GM12878 (cell line): ENCODE measurements around the gene IL22RA2. TPM values are rescaled to one million over a fixed set of nuclear protein-coding genes. Genes with fewer than 3 reads are reported as not detected.

Experiments
- ATAC-seq: fragments of 200-7000 bp; cut with Tn5 transposase; 3 replicates; pipeline ENCODE4 v1.9.1; 2020; ENCODE audit warnings: mild to moderate bottlenecking, moderate library complexity
- BruUV-seq: library from RNA; stranded (reverse); fragments of 400-500 nt; replicated peaks from 2 replicates; lab custom pipeline; 2021; lab: Mats Ljungman, UMichigan
- CTCF ChIA-PET: fragments of 300-600 bp; sonication (Branson Sonifier 250); formaldehyde crosslinking; extraction: SDS; loops from one replicate; lab custom pipeline; 2021; ENCODE audit warnings: inconsistent platforms; lab: Yijun Ruan, JAX
- POLR2A ChIA-PET: fragments of 350-600 bp; formaldehyde crosslinking; extraction: SDS; loops from one replicate; lab custom pipeline; 2021; ENCODE audit warnings: inconsistent platforms; lab: Charles Lee
- RAD21 ChIA-PET: fragments of 300-600 bp; sonication (Branson Sonifier 250); formaldehyde crosslinking; loops from one replicate; lab custom pipeline; 2023; ENCODE audit warnings: antibody characterized with exemption; ENCODE audit not compliant: unreplicated experiment; lab: Charles Lee
- SMC1A ChIA-PET: fragments of 300-600 bp; sonication (Branson Sonifier 250); formaldehyde crosslinking; loops from one replicate; lab custom pipeline; 2023; ENCODE audit not compliant: unreplicated experiment, uncharacterized antibody; lab: Charles Lee
- DNase-seq: peaks from one replicate; pipeline ENCODE4 v3.0.0-alpha.2; 2011; ENCODE audit warnings: low read depth, low spot score
- FAIRE-seq: peaks from 3 replicates; lab custom pipeline; 2011; peaks lifted over from hg19 to GRCh38; lab: Jason Lieb, UNC
- H2AFZ ChIP-seq: 2 replicates; pipeline ENCODE4 v1.6.0; 2011; ENCODE audit warnings: low read depth, low read length, control low read depth; ENCODE audit not compliant: control insufficient read depth
- H3K27ac ChIP-seq: 2 replicates; pipeline ENCODE4 v1.5.1; 2011; ENCODE audit warnings: control low read depth; ENCODE audit not compliant: control insufficient read depth, insufficient read depth
- H3K27me3 ChIP-seq, 2 experiments: replicated peaks in 1 of 2; 2 replicates each; pipeline versions ENCODE4 v1.6.0 to v1.6.1; 2011; ENCODE audit warnings: low read length in 1 of 2; ENCODE audit not compliant: control insufficient read depth in 2 of 2, insufficient read depth in 2 of 2
- H3K36me3 ChIP-seq, 2 experiments: 2 replicates each; pipeline ENCODE4 v1.5.1; 2011; ENCODE audit warnings: low read length in 1 of 2; ENCODE audit not compliant: control insufficient read depth in 2 of 2, insufficient read depth in 2 of 2
- H3K4me1 ChIP-seq: 2 replicates; pipeline ENCODE4 v1.6.1; 2011; ENCODE audit warnings: mild to moderate bottlenecking, low read length, moderate library complexity, mixed read lengths; ENCODE audit not compliant: control insufficient read depth, insufficient read depth
- H3K4me2 ChIP-seq: 2 replicates; pipeline ENCODE4 v1.6.0; 2011; ENCODE audit warnings: control low read depth; ENCODE audit not compliant: control insufficient read depth, insufficient read depth
- H3K4me3 ChIP-seq: fragments of 200-600 bp; sonication (generic); 2 replicates; pipeline ENCODE4 v1.5.1; 2016
- H3K79me2 ChIP-seq: 2 replicates; pipeline ENCODE4 v1.6.0; 2011; ENCODE audit warnings: low read length; ENCODE audit not compliant: control insufficient read depth, insufficient read depth
- H3K9ac ChIP-seq: 2 replicates; pipeline ENCODE4 v1.8.0; 2011; ENCODE audit warnings: low read length, control low read depth, mixed read lengths; ENCODE audit not compliant: control insufficient read depth, insufficient read depth
- H3K9me3 ChIP-seq: replicated peaks from 3 replicates; pipeline ENCODE4 v1.5.1; 2011; ENCODE audit warnings: mild to moderate bottlenecking, low read length; ENCODE audit not compliant: control insufficient read depth, insufficient read depth
- H4K20me1 ChIP-seq: 2 replicates; pipeline ENCODE4 v1.6.0; 2011; ENCODE audit not compliant: control insufficient read depth, insufficient read depth
- IKZF2 ChIP-seq, 2 experiments: fragments of 450-650 bp; IDR thresholded peaks; 2 replicates each; pipeline ENCODE4 v1.6.1; 2017; ENCODE audit warnings: mild to moderate bottlenecking in 2 of 2, moderate library complexity in 2 of 2
- IRF4 ChIP-seq: IDR thresholded peaks from 2 replicates; pipeline ENCODE4 v1.6.1; 2011; ENCODE audit warnings: low read depth, low read length
- RFX5 ChIP-seq: IDR thresholded peaks from 2 replicates; pipeline ENCODE4 v1.6.1; 2011; ENCODE audit warnings: low read depth, low read length, improper control_type of control experiment
- SP1 ChIP-seq: IDR thresholded peaks from one replicate; pipeline ENCODE4 v1.6.1; 2011; ENCODE audit warnings: low read depth, low read length
- WGBS: methylation state at CpG from one replicate; pipeline ENCODE4 v1.1.6; 2016; ENCODE audit warnings: low lambda C conversion rate; ENCODE audit not compliant: insufficient replicate concordance, insufficient coverage; ENCODE audit errors: missing lambda C conversion rate; 5-methylcytosine and 5-hydroxymethylcytosine counted together
- in situ Hi-C: fragments of 300-500 bp; cut with MboI; formaldehyde crosslinking; loops from 9 replicates; pipeline ENCODE4 v1.14.3; 2018; ENCODE audit warnings: mixed read lengths
- intact Hi-C: fragments of 100-400 bp; cut with micrococcal nuclease; formaldehyde crosslinking; loops from one replicate; pipeline ENCODE4 v1.14.2; 2022; ENCODE audit not compliant: unreplicated experiment
- polyA plus RNA-seq, 11 experiments: library from polyadenylated mRNA; depleted of rRNA in 4 of 11; unstranded in 6 of 11; stranded (reverse) in 5 of 11; fragments of >200 nt; fragmentation: Nextera tagmentation in 4 of 11; fragmentation: Illumina TruSeq in 1 of 11; extraction: Ambion mirVana in 4 of 11; extraction: Trizol in 1 of 11; gene quantifications; 1 replicate in 1 of 11; 2 replicates in 10 of 11; pipeline versions ENCODE4 v1.2.1 to v1.2.3, GENCODE V29; 2011 to 2016; ENCODE audit warnings: inconsistent platforms in 2 of 11, missing spikeins in 2 of 11, low read depth in 1 of 11
- total RNA-seq, 4 experiments: library from RNA; depleted of rRNA in 3 of 4; stranded (reverse); fragments of >200 nt in 3 of 4; fragmentation: Illumina TruSeq in 1 of 4; extraction: Trizol in 1 of 4; gene quantifications; 2 replicates each; pipeline versions ENCODE4 v1.2.1 to v1.2.3, GENCODE V29; 2013 to 2021
- TF ChIP-seq, protein P1 (sequence below), 3 experiments: IDR thresholded peaks in 2 of 3; conservative IDR thresholded peaks in 1 of 3; 2 replicates each; pipeline ENCODE4 v1.5.1; 2011; ENCODE audit warnings: low read depth in 3 of 3, low read length in 3 of 3, mild to moderate bottlenecking in 3 of 3, control low read depth in 2 of 3, moderate library complexity in 2 of 3, inconsistent platforms in 1 of 3, mixed read lengths in 1 of 3; ENCODE audit not compliant: control insufficient read depth in 2 of 3, insufficient read depth in 1 of 3; ENCODE audit errors: extremely low read depth in 1 of 3

The IL22RA2 gene
- total and polyA plus RNA-seq, 10 of the 15 experiments (the other 5 are each of a cell fraction or from before 2014, with no cell fraction given) = 0.05 to 0.22 (median 0.09) TPM; not detected in 3

GRCh38 chr6:137099689-137100403 is 73.6 kb downstream of the IL22RA2 start (continued):
- no peak for TF ChIP-seq RFX5

GRCh38 chr6:137097526-137097925 is 75.9 kb downstream of the IL22RA2 start:
- no peak overlapping the region for H2AFZ ChIP-seq
- H3K4me1 ChIP-seq = peaks cover 76% of the 10 kb centered on the region
- intact Hi-C loops (no loop called here), in situ Hi-C loops (no loop called here)
- ChIA-PET CTCF (interaction anchor here (0.6 to 12.9 kb wide), 13 partner anchors 8 to 600 kb away, joined by 3 to 164 read pairs (median 9); no protein-coding TSS in a partner anchor), SMC1A (interaction anchor here (0.8 to 7.4 kb wide), 25 partner anchors 10 to 814 kb away, joined by 3 to 293 read pairs (median 6); no protein-coding TSS in a partner anchor), POLR2A (interaction anchor here (0.7 to 6.6 kb wide), 9 partner anchors 8 to 135 kb away, joined by 3 to 62 read pairs (median 4); no protein-coding TSS in a partner anchor), RAD21 (interaction anchor here (0.8 to 12.9 kb wide), 19 partner anchors 10 to 561 kb away, joined by 3 to 500 read pairs (median 6); partner anchors contain the start of gene IL22RA2)
- TF ChIP-seq, protein P1, sequence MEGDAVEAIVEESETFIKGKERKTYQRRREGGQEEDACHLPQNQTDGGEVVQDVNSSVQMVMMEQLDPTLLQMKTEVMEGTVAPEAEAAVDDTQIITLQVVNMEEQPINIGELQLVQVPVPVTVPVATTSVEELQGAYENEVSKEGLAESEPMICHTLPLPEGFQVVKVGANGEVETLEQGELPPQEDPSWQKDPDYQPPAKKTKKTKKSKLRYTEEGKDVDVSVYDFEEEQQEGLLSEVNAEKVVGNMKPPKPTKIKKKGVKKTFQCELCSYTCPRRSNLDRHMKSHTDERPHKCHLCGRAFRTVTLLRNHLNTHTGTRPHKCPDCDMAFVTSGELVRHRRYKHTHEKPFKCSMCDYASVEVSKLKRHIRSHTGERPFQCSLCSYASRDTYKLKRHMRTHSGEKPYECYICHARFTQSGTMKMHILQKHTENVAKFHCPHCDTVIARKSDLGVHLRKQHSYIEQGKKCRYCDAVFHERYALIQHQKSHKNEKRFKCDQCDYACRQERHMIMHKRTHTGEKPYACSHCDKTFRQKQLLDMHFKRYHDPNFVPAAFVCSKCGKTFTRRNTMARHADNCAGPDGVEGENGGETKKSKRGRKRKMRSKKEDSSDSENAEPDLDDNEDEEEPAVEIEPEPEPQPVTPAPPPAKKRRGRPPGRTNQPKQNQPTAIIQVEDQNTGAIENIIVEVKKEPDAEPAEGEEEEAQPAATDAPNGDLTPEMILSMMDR (IDR thresholded peaks at IDR 0.05 in 2 of 3, conservative IDR thresholded peaks at IDR 0.05 in 1 of 3; ENCODE audit: control insufficient read depth in 2 of 3, extremely low read depth in 1 of 3, insufficient read depth in 1 of 3, low read depth in 3 of 3, low read length in 3 of 3) = no peak
- no peak for TF ChIP-seq IRF4
- no peak for TF ChIP-seq SP1
- 0 out of 4 replicates have a peak, but pooled peaks of 1 of the 2 experiments have one; percentile 30 for TF ChIP-seq IKZF2 (IDR thresholded peaks at IDR 0.05)
- WGBS = 66% methylated on average over 3 of the region's 3 CpGs
- ATAC-seq = no peak
- H4K20me1 ChIP-seq = no peaks in the 10 kb centered on the region
- H3K9me3 ChIP-seq = peaks cover 10% of the 10 kb centered on the region
- H3K4me3 ChIP-seq = no peak overlapping the region
- TSS peak; percentile 92 for BruUV-seq
- H3K9ac ChIP-seq = peak overlapping the region; percentile 48
- peak overlapping the region; percentile 95 for H3K27ac ChIP-seq
- no peaks in the 10 kb centered on the region for H3K79me2 ChIP-seq
- no peaks in the 10 kb centered on the region for H3K36me3 ChIP-seq
- peak overlapping the region; percentile 65 for H3K4me2 ChIP-seq
- H3K27me3 ChIP-seq = no peaks in the 10 kb centered on the region
- no peak for FAIRE-seq
- no peak for DNase-seq
